GM19043 (cell line): ENCODE measurements around the gene RAP1GAP.

Source experiments
- ATAC-seq: cut with Tn5 transposase; IDR thresholded peaks from one replicate; pipeline ENCODE4 v1.9.1; 2021; ENCODE audit warnings: low read depth; ENCODE audit not compliant: unreplicated experiment

The RAP1GAP gene

DNA sequence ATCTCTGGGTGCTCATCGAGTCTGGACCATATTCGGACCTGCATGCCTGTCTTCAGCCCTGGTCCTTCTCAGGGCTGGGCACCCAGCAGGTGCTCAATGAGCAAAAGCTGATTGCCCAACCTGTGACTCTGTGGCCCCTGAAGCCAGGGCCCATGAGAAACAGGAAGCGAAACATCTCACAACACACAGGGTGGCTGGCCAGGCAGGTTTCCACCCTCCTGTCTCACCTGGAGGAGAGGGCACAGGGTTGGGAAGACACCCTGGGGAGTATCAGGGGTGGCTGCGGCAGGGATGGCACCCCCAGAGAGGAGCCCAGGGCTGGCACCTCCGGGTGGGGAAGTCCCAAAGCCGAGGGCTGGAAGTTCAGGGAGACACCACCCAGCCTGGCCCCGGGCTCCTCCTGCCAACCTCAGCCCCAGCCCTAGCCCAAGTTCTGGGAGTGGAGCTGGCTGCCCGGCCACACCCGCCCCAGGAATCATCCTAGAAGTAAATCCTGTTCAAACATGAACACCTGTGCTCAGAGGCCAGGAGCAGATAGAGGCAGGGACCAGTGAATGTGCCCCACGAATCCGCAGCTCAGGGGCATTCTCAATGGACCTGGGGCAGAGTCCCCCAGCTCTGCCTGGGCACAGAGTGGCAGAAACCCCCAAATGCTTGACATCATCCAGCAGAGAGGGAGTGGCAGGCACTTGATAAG, 54.6 kb downstream of the RAP1GAP start:
- ATAC-seq = no peak

- ATAC-seq = no peak
Observed at GRCh38 chr1:21613072-21613867, 55.9 kb downstream of the RAP1GAP start.

DNA sequence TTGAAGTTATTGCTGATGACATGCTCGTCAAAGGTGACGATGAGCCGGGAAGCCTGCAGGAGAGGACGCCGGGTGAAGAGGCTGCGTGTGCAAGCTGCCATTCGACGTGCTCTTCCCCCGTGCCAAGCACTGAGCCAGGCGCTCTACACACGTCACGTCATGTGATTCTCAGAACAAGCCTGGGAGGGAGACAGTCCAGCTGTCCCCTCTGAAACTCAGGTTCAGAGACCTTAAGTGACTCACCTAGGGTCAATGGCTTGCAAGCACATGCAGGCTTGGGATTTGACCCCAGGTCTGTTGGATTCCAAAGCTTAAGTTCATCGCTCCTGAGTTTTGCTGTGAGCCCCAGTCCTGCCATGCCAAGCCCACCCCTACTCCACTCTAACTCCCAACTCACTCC, 57.1 kb downstream of the RAP1GAP start:
- no peak for ATAC-seq

- ATAC-seq = no peak
Observed at GRCh38 chr1:21610989-21611785, 58.0 kb downstream of the RAP1GAP start.

DNA sequence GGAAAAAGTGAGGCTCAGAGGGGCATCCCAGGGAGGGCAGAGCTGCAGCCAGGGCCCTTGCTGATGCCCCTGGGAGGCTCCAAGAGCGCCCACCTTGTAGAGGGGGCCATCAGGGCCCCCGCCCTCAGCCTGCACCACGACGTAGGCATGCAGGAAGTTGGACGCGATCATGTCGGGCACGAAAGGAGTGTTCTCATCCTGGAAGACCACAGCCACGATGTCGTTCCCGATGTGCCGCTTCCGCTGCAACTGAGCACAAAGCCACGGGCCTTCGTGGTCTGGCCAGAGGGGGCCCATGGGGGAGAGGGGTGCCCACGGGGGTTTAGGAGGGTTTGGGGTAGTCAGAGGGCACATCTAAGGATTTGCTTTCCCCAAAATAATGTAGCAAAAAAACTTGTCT, 59.1 kb downstream of the RAP1GAP start:
- no peak for ATAC-seq

DNA sequence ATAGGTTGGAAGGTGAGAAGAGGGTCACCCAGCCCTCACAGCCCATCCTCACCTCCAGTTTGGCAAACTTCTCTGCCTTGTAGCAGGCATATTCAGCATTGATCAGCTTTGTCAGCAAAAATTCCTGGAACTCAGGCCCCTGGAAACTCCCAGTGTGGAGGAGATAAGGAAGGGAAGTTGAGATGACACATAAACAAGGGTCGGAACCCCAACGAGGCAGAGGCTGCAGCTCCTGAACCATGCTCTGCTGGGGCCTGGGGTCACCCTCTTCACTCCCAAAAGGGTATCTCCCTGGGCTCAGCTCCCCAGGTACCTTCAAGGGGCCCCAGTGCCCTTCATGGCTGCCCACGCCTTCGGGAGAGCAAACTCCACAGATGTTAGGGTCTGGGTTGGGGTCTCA, 60.4 kb downstream of the RAP1GAP start:
- ATAC-seq = no peak

DNA sequence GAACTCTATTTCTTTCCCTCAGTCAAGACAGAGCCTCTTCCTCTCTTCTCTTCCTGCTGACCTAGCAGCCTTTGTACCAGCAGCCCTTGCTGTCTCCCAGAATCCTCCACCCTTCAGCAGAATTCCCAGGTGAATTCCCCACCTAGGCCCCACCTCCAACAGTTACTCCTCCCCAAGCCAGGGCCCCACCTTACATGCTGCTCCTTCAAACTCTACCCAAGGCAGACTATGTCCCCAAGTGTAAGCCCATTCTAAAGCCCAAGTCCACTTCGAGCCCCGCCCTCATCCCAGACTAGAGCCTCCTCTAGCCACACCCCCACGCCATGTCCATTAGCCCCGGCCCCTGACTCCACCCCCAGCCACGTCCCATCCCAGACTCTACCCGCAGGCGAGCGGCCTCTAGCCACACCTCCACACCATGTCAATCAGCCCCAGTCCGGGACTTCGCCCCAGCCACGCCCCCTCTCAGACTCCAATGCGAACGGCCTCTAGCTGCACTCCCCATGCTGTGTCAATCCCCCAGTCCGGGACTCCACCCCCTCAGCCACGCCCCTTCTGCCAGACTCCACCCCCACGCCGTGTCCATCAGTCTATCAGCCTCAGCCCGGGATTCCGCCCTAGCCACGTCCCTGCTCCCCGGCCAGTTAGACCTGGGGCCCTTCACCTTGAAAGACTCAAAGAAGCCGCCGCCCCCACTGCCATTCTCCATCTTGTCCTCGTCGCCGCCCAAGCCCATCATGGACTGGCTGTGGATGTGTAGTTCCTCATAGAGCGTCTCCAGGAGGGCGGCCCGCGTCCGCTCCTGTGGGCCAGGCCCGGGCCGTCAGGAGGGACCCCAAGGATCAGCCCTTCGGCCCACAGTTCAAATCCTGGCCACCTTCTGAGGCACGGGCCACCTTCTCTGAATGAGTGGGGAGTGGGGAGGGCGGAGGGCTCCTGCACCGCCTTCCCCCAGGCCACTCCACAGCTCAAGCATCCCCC, 61.3 kb downstream of the RAP1GAP start:
- no peak for ATAC-seq

DNA sequence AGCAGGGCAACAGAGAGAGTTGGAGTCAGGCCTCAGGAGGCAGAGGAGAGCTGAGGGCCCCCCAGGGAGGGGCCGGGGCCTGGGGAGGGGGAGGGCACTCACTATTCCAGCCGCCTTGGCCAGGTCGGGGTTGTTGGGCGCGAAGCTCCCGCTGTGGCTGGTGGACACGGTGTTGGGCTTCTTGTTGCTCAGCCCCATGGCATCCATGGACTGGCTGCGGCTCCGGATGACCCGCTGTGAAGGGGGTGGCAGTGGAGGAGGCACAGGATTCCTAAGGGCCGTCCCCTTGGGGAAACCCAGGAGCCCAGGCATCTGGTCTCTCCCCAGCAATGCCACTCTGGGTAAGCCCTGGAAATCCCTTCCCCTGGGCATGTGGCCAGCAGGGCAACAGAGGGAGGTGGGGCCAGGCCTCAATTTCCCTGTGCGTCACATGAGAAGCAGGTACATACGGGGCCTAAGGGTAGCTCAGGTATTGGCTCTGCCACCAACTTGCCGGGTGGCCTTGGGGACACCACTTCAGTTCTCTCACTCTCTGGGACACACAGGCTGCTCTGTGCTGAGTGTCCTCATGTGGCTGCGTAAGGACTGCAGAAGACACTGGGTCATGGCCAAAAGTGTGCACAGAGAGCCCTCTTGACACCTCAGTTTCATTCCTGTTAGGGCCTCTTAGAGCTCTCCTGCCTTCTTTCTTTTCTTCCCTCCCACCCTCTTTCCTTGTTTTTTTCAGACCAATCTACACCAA, 63.0 kb downstream of the RAP1GAP start:
- ATAC-seq = no peak

DNA sequence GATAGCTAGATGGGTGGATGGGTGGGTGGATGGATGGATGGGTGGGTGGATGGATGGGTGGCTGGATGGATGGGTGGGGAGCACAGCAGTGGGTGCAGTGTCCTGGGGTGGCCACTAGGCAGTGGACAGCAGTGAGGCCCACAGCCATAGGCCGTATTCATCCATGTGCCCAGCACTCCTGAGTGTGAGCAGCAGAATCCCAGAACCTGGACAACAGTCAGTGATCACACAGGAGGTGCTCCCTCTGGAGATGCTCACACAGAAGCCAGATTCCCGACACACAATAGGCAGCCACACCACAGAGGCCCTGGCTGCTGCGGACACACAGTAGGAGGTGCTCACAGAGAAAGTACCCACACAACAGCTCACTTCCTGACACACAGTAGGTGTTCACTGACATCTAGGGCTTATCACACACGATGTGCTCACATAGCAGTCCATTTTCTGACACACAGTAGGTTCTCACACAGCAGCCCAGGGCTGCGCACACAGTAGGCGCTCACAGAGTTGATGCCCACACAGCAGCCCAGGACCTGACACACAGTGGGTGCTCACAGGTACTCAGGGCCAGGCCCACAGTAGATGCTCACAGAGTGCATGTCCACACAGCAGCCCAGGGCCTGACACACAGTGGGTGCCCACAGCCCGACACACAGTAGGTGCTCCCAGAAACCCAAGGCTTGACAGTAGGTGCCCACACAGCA, 64.0 kb downstream of the RAP1GAP start:
- ATAC-seq = no peak

GRCh38 chr1:21604208-21604957, 64.8 kb downstream of the RAP1GAP start:
- ATAC-seq = no peak

DNA sequence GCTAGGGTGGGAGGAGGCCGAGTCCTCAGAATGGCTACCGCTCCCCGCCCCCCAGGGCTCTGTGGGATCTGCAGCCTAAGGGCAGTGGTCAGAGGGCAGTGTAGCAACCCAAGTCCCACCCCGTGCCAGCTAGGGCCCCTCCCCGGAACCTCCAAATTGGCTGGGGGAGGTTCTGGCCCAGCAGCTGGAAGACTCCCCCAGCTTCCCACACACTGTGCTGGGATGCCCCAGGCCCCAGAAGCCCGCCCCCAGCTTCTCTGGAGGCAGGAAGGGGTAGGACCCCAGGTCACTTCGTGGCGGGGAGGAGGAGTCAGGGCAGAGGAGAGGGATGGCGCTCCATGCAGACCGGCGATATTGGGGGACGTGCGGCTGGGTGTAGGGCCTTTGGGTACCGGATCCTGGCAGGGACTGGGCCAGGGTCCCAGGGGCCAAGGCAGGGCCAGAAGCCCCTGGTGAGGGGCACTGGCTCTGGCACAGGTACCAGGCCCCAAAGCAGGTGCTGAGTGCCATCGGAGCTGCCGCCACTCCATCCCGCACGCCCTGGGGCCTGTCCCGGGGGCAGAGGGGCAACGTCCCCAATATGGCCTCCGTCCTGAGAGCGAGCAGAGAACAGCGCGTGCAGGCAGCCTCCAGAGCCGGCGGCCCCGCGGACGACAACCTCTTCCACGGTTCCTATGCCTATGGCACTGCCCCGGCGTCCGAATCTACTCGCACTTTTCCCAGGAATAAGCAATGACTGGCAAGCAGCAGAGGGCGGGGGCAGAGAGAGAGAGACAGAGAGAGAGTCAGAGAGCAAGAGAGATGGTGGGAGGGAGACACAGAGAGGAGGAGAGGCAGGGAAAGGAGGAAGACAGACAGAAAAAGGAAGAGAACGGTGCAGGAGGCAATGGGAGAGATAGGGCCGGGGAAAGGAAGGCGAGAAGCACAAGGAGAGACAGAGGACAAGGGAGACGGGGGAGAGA, 65.7 kb downstream of the RAP1GAP start:
- no peak for ATAC-seq

DNA sequence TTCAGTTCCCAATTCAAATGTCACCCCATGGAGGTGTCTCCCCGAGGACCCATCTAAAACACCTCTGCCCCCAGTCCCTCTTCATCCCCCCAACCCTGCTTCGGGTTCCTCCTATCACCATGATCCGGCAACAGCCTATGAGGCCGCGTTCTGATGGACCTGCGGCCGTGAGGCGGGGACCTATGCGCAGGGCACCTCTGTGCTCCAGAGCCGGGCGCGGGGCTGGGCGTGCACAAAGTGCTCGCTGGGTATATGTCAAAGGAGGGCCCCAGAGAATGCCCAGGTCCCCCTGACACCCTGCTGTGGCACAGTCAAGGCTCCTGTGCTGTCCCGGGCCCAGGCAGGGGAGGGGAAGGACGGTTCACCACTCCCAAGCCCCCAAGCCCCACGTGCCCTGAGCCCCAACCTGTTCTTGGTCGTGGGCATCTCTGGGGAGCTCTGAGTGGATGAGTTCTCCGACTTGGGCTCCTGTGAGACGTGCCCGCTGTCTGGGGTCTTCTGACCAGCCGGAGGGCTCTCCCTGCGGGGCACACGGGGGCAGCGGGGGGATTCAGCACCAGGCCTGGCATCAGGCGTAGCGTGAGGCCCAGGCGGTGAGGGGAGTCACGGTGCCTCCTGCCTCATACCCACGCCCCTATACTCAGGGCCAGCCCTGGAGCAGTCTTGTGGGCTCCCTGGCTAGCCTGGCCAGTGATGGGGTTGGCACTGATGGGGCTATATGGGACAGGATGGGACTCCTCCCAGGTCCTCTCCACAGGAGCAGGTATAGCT, 67.7 kb downstream of the RAP1GAP start:
- ATAC-seq = no peak

DNA sequence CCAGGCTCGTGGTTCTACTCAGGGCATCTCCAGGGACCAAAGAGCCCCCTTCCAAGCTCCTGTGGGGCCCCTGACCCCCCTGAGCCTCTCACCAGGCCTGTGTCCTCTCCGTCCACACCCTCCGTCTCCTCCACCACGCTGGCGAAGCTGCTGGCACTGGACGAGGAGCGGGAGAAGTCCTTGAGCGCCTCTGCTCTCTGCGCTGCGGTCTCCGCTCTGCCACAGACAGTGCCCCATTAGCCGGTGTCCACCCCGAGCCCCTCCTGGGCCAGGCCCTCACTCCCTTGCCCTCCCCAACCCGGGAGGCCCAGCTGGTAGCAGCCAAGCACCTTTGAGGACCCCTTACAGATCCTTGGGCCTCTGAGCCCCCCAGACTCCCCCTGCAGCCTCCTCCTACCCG, 69.8 kb downstream of the RAP1GAP start:
- ATAC-seq = no peak

GRCh38 chr1:21598904-21599303, 70.3 kb downstream of the RAP1GAP start:
- no peak for ATAC-seq

DNA sequence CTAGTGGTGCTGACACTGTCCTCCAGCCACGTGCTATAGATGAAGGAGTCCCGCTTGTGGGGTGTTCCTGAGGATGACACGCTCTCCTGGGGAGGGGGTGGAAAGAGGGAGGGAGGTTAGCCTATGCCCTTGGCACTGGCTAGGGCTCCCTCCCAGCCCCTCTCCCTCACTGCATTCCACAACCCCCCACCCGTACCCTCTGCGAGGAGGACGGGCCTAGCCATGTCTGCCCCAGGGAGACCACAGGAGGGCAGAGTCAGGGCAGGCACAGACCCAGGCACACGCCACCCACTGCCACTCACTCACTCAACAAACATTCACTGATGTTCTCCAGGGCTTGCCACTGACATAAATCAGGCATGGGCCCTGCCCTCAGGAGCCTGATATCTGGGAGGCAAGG, 70.7 kb downstream of the RAP1GAP start:
- no peak for ATAC-seq

GRCh38 chr1:21597753-21598152, 71.4 kb downstream of the RAP1GAP start:
- no peak for ATAC-seq
